ENCODE data around the gene LRRC71.

- TF ChIP-seq CTCF (IDR thresholded peaks at IDR 0.05) = no peak
- no peak for TF ChIP-seq POLR2AphosphoS5 (IDR thresholded peaks at IDR 0.05)
Observed at GRCh38 chr1:156928043-156928602, 7.7 kb downstream of the LRRC71 start.

Measured in breast epithelium (tissue), 3 donors.